H1 (cell line): ENCODE measurements around the gene NRIP3. TPM values are rescaled to one million over a fixed set of nuclear protein-coding genes. Genes with fewer than 3 reads are reported as not detected.

Experiments used
- ATF2 ChIP-seq: IDR thresholded peaks from 2 replicates; pipeline ENCODE4 v1.6.1; 2012; ENCODE audit warnings: low read length, inconsistent platforms
- polyA plus RNA-seq, 7 experiments: library from polyadenylated mRNA; depleted of rRNA in 3 of 7; stranded (reverse) in 5 of 7; unstranded in 2 of 7; fragments of >200 nt in 5 of 7; fragments of 200-250 nt in 2 of 7; gene quantifications; 1 replicate in 5 of 7; 2 replicates in 1 of 7; 4 replicates in 1 of 7; pipeline versions ENCODE4 v1.2.1 to v1.2.3, GENCODE V29; 2011 to 2013; ENCODE audit warnings: missing spikeins in 2 of 7, mixed read lengths in 2 of 7
- total RNA-seq: library from RNA; stranded (reverse); fragmentation: NEBNext Ultra II Directional; extraction: Animal tissue kit (Norgen Biotek cat#: 25700); gene quantifications from 2 replicates; pipeline ENCODE4 v1.2.1, GENCODE V29; 2021

The NRIP3 gene
- total and polyA plus RNA-seq, 2 of the 8 experiments (the other 6 are each of a cell fraction or from before 2014, with no cell fraction given) = 3.9 to 7.1 TPM

GRCh38 chr11:9020916-9021315, 17.1 kb upstream of the NRIP3 start (continued):
- TF ChIP-seq ATF2 = no peak
